GM21786 (cell line): ENCODE measurements around the gene MUS81.

ENCODE experiments used
- ATAC-seq: cut with Tn5 transposase; IDR thresholded peaks from one replicate; pipeline ENCODE4 v1.9.1; 2021; ENCODE audit not compliant: unreplicated experiment

Gene MUS81

DNA sequence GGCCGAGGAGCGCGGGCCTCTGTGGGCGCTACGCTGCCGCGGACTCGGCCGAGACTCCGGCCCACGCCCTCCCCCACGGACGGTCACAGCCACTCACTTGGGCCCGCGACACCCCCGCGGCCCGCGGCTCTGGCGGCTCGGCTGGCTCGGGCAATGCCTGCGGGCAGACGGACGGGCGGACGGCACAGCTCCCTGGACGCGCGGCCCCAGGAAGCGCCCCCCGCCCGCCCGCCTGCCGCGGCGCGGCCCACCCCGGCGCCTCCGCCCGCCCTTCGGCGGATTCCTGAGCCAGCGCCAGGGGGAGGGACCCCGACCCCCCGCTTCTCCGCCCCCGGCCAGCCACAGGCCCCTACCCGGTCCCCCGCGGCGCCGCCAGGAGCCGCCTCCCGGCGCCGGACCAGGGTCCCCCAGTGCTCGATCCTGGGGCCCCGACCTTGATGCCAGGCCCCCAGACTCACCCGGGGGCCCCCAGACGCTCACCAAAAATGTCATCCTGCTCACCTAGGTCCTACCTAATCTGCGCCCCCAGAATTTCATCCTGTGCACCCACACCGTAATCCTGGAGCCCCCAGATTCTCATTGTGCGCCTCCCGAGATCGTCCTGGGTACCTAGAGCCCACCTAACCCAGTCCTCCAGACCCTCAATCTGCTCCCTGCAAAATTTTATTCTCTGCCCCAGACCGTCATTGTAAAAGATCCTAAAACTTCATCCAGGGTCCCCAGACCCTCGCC lies 12.5 kb downstream of the MUS81 start, which contains the start of gene EFEMP2:
Gene EFEMP2 (minus strand): TSS at position 215 of the 732 bp plus-strand sequence. CDS start 446 bp downstream, outside the sequence.
- ATAC-seq, result no peak

DNA sequence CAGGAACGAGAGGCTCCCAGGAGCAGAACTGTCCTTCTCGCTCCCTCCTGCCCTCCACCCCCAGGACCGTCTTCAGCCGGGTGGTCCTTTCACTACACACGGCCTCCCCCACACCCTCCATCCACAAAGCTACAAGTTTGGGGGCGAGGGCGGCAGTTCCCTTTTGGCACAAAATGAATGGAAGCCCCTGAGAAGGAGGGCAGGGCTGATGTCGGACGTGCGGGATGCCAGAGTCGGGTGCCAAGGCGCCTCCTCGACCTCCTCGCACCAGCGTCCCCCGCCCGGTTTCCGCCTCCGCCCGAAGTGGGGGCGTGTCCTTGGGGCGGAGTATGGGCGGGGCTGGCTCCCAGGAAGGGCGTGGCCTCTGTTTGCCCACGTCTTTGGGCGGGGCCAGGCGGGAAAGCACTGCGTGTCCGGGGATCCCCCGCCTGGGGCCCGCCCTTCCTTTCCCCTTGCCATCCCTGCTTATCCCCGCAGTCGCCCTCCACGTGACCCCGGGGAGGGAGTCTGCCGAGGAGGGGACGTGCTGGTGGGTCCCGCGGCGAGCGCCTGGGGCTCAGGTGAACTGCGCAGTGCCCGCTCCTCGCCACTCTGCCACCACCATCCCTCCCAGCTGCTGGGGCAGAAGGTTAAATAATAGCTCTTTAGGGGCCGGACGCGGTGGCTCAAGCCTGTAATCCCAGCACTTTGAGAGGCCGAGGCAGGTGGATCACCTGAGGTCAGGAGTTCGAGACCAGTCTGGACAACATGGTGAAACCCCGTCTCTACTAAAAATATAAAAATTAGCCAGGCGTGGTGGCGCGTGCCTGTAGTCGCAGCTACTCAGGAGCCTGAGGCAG lies 13.3 kb downstream of the MUS81 start:
- peak; percentile 83 for ATAC-seq

DNA sequence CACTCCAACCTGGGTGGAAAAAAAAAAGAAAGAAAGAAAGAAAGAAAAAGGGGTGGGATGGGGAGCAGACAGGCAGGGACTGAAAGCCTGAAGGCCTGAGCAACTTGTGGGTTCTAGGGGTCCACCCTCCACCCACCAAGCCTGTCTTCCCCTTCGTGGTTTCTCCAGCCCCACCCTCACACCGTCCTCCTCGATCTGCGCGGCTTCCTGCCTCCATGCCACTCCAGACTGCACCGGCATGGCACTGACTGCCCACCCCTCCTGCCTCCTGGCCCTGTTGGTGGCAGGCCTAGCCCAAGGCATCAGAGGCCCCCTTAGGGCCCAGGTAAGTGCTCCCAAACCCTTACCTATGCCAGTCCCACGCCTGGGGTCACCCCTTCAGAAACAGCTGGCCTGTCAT lies 19.4 kb downstream of the MUS81 start, which contains the start of gene CTSW:
Gene CTSW (plus strand): TSS at position 221 of the 400 bp plus-strand sequence. CDS start 18 bp downstream, at position 239.
- ATAC-seq, result no peak

- ATAC-seq, result no peak
Observed at GRCh38 chr11:65880027-65880426, 19.8 kb downstream of the MUS81 start.

DNA sequence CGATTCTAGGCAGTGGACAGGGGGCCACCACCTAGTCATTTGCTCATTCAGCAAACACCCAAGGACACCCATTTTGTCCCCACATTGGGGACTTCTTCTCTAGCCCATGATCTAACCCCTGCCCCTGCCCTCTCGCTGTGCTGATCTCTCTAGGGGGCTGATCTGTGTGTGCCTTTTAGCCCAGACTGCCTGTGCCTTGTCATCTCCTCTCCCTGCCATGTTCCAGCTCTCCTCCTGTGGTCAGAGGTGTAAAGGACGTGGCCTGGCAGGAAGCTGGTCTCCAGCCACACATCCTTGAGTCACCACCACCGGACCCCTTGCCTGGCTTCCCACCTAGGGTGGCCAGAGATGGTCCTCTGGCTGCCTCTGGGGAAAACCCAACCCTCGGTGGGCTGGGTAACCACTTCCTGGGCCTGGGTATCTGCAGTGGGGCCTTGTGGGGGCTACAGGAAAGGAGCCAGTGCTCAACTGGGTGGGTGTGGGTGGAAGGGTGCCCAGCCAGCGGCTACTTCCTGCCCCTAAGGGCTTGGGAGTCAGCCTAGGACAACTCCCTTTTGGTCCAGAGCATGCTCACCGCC lies 20.7 kb downstream of the MUS81 start:
- ATAC-seq, result no peak

- ATAC-seq, result no peak
Observed at GRCh38 chr11:65882120-65883057, 22.2 kb downstream of the MUS81 start.

DNA sequence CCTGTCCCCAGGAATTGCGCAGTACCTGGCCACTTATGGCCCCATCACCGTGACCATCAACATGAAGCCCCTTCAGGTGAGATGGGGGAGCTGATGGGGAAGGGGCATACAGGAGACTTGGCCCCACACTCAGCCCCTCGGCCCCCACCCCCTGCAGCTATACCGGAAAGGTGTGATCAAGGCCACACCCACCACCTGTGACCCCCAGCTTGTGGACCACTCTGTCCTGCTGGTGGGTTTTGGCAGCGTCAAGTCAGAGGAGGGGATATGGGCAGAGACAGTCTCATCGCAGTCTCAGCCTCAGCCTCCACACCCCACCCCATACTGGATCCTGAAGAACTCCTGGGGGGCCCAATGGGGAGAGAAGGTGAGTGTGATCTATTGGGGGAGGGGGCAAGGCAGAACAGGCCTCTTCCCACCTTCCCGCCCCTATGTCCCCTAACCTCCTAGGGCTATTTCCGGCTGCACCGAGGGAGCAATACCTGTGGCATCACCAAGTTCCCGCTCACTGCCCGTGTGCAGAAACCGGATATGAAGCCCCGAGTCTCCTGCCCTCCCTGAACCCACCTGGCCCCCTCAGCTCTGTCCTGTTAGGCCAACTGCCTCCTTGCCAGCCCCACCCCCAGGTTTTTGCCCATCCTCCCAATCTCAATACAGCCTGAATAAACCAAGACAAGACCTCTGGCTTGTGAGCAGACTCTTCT lies 23.0 kb downstream of the MUS81 start:
- no peak for ATAC-seq

GRCh38 chr11:65883786-65884715 lies 23.8 kb downstream of the MUS81 start:
- no peak for ATAC-seq

DNA sequence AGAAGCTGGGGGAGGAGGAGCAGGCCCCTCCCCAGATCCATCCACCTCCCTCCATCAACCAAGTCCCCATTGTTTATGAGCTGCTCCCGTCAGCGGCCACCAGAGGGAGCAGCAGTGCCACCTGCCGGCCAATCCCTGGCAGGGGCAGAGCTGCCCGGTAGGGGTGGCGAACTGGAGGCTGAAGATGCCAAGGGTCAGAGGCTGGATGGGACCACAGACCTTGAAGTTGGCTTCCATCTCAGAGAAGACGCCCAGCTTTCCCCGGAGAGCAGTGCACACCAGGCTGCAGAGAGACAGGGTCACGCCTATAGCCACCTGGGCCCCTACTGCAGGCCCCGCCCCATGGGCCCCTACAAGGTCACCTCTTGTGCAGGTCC lies 24.5 kb downstream of the MUS81 start:
- ATAC-seq, result no peak

DNA sequence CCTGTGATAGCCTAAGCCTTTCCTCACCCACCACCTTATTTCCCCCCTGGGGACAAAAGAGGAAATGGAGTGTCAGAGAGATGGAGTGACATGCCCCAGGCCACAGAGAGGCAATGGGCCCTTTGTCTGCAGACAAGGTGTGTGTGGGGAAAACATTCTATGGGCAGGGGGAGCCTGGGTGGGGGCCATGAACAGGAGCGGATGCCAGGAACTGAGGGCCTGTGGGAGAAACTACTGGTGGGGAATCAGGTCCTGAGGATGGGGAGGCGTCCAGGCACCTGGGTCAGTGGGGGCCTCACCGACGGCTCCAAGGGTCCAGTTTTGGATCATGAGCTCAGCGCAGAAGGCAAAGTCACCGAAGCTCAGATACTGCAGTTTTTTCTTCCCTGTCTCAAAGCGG lies 25.0 kb downstream of the MUS81 start:
- ATAC-seq, result no peak

GRCh38 chr11:65885808-65886536 lies 25.7 kb downstream of the MUS81 start:
- ATAC-seq, result no peak

- no peak for ATAC-seq
Observed at GRCh38 chr11:65886826-65887722, 26.8 kb downstream of the MUS81 start.

- no peak for ATAC-seq
Observed at GRCh38 chr11:65887723-65888162, 27.5 kb downstream of the MUS81 start.

DNA sequence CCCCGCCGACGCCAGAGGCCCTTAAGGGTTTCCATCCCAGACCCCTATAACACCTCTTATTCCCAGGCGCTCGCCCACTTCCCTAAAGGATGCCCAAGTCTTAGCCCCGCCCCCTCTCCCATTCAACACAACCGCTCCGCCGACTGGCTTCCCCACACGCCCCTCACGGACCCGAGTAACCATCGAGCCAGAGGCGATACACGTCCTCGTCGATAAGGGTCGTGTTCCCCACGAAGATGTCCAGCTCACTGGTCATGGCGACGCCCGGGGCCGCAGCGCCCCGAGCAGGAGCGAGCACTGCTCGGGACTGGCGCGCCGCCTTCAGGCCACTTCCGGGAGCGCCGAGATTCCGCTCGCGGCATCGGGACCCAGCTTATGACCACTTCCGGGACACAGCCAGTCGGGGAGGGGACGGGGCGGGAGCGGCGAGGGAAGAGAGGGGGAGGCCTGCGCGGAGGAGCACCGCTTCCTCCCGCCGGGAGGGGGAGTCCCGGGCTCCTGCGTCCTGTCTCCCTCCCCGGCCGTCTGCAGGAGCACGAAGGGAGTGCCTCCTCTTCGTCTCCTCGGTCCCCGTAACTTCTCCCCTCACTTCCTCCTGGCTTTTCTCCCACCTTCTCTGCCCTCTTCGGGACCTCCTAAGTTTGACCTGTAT lies 28.1 kb downstream of the MUS81 start, which contains the start of gene FIBP:
Gene FIBP (minus strand): TSS at position 309 of the 652 bp plus-strand sequence. CDS start 53 bp downstream, at position 256.
- ATAC-seq, result peak; percentile 52

DNA sequence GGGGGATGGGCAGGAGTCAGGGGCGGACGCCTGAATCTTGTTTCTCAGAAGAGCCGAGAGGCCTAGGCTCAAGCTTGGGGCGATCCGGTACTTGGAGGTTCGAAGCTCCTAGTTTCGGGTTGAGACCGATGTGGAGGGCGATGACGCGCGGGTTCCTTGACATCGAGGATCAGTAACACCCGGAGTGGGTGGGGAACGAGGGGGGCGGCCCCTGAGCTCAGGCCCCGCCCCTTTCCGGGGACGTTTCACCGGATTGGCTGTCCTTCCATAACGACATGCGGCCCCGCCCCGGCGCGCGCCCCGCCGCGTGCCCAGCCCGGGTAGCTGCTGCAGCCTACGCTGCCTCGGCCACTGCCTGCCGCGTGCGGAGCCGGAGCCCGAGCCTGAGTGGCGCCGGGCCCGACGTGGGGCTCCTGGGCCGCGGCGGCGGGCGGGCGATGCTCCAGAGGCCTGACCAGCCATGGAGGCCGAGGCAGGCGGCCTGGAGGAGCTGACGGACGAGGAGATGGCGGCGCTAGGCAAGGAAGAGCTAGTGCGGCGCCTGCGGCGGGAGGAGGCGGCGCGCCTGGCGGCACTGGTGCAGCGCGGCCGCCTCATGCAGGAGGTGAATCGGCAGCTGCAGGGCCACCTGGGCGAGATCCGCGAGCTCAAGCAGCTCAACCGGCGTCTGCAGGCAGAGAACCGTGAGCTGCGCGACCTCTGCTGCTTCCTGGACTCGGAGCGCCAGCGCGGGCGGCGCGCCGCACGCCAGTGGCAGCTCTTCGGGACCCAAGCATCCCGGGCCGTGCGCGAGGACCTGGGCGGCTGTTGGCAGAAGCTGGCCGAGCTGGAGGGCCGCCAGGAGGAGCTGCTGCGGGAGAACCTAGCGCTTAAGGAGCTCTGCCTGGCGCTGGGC lies 30.3 kb downstream of the MUS81 start, which contains the start of gene CCDC85B:
Gene CCDC85B (plus strand): TSS at position 350 of the 895 bp plus-strand sequence. CDS start 111 bp downstream, at position 461.
- ATAC-seq, result peak; percentile 40
